Loucy (cell line): ENCODE measurements around the gene THAP7.

ENCODE experiments used
- CTCF ChIP-seq: fragments of 200-600 bp; sonication (generic); conservative IDR thresholded peaks from 2 replicates; pipeline ENCODE4 v1.5.1; 2014; ENCODE audit warnings: mild to moderate bottlenecking, antibody characterized with exemption, low read length
- EZH2phosphoT487 ChIP-seq: fragments of 200-600 bp; IDR thresholded peaks from 2 replicates; pipeline ENCODE4 v1.6.1; 2018; ENCODE audit warnings: antibody characterized with exemption, mild to moderate bottlenecking, moderate library complexity, borderline replicate concordance

GRCh38 chr22:21051145-21051830 lies 49.4 kb upstream of the THAP7 start:
- no peak for TF ChIP-seq CTCF
- TF ChIP-seq EZH2phosphoT487, result no peak
